IPS DF 19.7 (cell line): Measurements from ENCODE around the gene MTRR.
"Not testable (repeated sequence)": the region's sequence is repeated elsewhere in the genome, so short reads cannot be mapped to it uniquely, and the experiment has no call there.

Experiments used
- DNase-seq: peaks from one replicate; pipeline ENCODE4 v3.0.0-alpha.2; 2013; ENCODE audit warnings: low read depth, low spot score

MTRR gene

DNA sequence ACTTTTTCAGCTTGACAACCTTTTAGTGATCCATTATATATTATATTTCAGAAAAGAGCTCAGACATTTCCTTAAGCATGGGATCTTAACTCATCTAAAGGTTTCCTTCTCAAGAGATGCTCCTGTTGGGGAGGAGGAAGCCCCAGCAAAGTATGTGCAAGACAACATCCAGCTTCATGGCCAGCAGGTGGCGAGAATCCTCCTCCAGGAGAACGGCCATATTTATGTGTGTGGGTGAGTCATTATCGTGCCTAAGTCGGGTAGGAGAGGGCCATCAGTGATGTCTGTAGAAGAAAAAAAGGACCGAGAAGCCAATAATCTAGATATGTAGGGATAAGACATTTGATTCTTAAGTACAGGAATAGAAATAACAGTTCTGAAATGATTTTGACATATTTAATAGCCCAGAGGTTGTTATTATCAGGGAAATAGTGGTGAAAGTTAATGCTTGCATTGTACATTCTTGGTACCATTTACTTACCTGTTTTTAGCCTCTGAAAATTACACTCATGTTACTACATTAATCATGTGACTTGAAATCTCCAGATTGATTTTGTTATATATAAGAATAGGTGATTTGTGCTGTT is 28.2 kb downstream of the MTRR start:
- no peak for DNase-seq

DNA sequence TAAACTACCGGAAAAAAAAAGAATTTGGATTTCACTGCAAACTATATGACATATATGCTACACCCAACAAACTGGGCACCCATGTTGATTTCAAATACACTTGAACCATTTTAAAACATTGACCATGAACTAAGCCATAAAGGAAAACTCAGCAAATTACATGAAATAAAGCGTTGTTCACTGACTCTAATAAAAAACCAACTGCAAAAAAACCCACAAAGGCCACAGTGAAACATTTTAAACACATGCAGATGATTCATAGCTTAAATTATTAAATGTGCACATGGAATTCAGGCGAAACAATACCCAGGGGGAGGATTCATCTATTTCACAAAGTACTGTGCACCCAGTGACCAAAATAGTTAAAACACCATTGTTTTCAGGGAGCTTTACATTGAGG is 33.3 kb downstream of the MTRR start:
- no peak for DNase-seq

DNA sequence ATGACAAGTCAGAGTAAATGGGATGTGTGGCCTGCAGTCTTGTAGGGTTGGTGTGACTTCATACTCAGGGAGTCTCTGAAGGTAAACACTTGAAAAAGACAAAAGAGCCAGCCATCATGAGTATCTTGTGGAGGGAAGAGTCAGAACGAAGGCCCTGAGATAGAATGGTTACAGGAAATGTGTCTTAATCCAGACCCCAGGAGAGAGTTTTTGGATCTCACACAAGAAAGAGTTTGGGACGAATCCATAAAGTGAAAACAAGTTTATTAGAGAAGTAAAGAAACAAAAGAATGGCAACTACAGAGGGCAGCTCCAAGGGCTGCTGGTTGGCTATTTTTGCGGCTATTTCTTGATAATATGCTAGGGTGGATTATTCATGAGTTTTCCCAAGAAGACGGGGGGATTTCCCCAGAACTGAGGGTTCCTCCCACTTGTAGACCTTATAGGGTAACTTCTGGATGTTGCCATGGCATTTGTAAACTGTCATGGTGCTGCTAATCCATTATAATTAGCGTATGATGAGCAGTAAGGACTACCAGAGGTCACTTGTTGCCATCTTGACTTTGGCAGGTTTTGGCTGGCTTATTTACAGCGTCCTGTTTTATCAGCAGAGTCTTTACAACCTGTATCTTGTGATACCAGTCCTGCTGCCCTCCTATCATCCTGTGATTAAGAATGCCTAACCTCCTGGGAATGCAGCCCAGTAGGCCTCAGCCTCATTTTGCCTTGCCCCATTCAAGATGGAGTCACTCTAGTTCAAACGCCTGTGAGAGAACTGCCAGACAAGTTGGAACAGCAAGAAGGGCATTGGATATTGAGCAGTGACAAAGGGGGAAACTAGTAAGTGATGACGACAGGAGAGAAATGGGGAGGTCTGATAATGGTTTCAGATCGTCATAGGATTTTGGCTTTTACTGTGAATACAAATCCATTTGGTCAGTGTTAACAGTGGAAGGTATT is 34.0 kb downstream of the MTRR start:
- DNase-seq = no peak

DNA sequence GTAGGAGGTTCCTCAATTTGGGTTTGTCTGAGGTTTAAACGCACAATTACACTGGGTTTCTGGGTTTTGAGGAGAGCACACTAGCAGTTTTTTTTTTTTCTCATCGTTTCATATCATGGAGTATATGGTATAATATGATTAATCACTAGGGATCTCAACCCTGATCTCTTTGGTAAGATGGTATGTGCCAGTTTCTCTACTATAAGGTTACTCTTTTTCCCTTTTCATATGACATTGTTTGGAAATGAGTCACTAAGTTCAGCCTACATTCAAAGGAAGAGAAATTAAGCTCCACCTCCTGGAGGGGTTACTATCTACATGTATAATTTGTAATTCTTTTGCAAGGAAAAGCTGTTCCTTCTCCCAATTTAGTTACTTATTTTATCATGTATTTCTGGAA is 35.2 kb downstream of the MTRR start:
- DNase-seq = no peak

DNA sequence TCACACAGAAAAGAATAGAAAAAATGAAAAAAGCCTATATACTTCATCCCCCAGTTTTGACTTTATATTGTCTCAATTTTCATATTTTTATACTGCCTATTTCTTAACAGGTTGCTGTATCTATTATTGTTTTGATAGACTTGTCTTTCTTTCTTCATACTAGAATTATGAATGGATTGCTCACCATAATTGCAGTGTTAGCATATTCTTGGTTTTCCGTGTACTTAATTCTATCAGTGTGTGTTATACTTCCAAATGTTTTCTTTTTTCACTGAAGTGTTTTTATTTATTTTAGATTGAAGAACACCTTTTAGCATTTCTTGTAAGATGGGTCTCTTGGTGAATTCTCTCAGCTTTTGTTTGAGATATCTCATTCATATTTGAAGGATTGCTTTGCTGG is 38.7 kb downstream of the MTRR start:
- DNase-seq = no peak

DNA sequence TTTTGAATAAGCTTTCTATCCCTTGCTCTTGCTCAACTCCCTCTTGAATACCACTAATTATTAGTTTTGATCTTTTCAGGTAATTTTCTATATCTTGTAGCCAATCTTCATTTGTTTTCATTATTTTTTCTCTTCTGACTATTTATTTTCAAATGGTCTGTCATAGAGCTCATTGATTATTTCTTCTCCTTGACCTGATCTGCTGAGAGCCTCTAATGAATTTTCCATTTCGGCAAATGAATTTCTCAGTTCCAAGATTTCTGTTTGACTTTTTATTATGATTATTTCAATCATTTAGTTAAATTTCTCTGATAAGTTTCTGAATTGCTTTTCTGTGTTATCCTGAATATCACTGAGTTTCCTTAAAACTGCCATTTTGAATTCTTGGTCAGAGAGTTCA is 39.4 kb downstream of the MTRR start:
- DNase-seq = no peak

DNA sequence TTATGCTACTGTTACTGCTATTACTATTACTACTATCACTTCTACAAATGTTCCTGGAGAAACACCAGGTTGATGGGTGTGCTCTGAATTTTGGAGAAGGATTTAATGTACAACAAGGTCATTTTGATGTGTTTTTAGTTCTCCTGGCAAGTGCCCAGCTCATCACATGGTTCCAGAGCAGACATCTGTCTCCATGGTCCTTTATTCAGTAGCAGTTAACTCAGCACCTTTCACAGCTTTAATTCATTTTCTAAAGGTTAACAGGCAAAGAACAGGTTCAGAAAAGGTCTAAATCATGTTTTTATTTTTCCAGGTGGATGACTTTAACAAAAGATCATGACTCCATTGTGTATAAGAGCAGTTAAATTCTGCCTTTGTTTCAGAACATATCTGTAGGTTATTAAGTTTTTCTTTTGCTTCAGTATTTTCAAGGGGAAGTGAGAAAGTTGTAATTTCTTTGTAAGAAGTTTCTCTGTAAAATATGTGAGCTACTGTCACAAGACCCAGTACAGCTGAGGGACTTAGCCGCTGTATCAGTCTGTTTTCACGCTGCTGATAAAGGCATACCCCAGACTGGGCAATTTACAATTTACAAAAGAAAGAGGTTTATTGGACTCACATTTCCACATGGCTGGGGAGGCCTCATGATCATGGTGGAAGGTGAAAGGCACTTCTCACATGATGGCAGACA is 41.9 kb downstream of the MTRR start:
- no peak for DNase-seq

DNA sequence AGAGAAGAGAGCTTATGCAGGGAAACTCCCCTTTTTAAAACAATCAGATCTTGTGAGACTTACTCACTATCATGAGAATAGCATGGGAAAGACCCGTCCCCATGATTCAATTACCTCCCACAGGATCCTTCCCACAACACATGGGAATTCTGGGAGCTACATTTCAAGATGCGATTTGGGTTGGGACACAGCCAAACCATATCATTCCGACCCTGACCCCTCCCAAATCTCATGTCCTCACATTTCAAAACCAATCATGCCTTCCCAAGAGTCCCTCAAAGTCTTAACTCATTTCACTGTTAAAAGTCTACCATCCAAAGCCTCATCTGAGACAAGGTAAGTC is 42.5 kb downstream of the MTRR start:
- DNase-seq = not testable (repeated sequence)

DNA sequence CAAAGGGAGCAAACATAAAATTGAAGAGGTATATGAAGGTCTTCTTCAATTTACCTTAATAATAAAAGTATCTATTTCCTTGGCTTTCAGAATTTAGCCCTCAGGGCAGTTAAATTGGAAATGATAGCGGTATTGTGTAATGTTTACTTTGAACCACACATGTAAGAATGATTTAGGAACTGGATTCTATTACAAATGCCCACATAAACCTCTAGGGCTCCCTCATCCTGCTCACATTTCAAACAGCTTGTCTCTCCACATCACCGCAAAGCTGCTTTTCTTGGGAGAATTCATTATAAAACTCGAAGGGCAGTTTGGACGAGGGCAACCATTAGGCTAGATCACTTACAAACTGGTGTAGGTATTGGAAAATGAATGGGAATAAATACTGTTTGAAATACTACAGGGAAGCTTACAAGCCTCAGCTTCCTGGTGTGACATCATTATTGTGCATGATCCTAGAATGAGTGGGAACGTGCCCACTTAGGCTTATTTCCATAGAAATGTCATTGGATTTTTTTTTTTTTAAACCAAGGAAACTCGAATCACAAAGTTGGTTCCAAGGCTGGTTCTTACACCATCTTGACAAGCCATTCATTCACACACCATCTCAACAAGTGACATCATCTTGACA is 47.3 kb downstream of the MTRR start:
- no peak for DNase-seq

DNA sequence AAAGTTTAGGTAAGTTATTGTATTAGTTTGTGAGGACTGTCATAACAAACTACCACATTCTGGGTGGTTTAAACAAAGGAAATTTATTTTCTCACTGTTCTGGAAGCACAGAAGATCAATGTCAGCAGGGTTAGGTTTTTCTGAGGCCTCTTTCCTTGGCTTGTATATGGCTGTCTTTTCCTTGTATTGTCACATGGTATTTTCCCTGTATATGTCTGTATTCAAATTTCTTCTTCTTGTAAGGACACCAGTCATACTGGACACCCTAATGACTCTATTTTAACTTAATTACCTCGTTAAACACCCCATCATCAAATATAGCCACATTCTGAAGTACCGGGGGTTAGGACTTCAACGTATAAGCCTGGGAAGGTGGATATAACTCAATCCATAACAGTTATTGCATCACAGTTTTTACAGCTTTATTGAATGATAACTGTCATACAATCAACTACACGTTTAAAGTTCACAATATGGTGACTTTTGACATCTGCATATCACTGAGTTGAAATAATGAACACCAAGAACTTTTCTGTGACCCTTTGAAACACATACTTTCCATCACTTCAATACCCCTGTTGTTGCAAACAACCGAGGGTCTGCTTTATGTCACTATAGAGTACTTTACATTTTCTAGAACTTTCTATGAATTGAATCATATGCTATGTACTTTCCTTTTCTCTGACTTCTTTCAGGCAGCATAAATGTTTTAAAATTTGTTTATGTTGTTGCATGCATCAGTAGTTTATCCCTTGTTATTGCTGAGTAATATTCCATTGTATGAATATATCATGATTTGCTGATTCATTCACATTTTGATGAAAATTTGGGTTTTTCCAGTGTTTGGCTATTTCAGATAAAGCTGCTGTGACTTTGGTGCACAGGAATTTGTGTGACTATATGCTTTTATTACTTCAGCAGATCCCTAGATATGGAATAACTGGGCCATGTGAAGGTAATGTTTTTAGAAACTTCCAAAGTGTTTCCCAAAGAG is 48.5 kb downstream of the MTRR start:
- DNase-seq = no peak

DNA sequence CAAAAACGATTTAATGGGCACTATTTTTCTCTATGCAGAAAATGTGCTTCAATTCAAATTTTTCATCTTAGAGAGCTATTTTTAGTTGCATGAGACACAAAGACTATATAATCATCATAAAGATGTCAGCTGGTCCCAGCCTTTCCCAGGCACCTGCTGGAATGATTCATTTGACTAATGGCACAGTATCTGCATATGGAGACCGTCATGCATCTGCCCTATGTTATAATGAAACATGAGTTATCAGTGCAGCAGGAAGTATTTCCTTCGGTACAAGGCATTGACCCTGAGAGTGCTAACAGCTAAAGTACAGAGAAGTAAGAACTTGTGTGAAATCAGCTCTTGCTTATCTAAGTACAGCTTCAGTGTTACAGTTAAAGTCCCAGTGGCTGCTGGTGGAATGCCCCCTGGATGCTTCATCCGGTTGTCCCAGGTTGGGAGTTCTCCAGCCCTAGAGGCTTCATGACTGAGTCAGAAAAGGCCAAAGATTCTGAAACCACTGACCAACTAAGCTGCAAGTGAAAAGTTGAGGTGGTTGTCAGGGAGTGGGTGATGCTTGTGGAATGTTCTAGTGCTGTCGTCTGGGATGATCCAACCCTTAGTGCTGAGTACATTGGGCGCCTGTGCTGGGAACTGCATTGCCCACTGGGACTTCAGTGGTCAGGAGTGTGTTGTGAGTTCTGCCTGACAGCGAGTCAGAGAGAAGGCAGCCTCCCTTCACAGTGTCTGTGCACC is 57.2 kb downstream of the MTRR start:
- no peak for DNase-seq

DNA sequence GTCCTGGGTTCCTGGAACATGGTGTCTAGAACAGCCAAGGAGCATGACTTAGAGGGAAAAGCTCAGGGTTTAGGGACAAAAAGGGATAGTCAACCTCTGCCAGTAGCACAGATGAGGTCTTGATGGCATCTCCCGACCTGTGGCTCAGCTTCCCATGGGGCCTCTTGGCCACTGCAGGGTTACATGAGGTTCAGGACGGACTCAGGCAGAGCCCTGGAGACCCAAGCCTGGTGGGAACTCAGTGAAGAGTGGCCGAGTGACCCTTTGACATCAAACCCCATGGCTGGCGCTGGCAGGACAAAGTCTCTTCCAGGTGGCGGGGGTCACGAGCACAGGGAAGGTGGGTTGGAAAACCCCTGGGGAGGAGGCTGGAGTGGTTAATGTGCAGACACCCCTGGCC is 57.8 kb downstream of the MTRR start:
- no peak for DNase-seq

DNA sequence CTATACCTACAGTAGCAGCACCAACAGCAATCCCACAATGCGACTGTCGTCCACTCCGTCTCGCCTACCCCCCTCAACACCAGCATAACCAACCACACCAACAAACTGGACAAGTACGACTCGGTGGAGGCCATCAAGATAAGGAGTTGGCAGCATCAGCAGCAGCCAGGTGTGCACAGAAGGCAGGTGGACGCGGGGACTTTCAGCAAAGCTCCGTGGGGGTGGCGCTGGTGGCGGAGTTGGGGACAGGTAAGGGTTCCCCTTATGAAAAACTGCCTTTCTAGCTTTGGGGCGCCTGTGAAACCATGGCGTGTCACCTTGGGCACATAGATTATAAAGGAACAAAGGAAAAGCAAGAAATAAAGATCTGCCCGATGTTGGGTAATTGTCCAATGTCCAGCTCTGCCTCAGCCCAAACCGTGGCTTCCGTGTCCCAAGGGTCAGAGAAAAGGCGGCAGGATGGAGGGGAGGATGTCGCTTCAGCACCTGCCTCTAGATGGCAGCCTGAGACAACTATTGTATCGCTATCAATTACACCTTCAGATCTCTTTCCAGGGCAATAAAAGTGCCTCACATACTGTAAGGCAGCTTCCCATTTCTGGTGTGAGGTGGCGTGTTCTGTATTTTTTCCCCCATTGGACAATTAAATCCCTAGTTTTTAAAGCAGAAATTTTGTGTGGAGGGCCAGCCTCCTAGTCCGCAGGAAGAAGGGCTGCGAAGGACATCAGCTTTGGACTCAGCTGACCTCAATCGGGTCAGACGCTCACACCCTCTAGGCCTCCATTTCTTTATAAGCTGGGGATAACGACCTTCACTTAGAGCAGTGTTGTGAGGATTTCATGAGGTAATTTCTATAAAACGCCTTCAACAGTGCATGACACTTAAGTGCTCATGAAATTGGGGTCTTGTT is 58.8 kb downstream of the MTRR start:
- DNase-seq = no peak

DNA sequence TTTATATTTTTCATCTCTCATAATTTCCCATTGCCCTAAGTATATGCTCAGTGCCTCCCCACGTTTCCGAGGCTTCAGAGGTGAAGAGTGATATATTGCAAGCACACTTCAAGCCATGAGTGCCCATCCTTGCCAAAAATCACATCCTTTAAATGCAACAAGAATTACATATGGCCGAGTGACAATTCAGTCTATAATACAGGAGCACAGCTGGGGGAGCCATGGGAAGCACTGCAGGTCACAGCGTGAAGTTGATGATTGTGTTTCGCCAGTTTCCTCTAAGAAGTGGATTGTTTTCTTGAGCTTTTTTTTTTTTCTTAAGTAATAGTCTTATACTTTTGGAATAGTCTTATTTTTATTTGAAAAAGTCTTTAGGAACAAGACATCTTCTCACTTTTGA is 61.1 kb downstream of the MTRR start:
- DNase-seq = no peak

DNA sequence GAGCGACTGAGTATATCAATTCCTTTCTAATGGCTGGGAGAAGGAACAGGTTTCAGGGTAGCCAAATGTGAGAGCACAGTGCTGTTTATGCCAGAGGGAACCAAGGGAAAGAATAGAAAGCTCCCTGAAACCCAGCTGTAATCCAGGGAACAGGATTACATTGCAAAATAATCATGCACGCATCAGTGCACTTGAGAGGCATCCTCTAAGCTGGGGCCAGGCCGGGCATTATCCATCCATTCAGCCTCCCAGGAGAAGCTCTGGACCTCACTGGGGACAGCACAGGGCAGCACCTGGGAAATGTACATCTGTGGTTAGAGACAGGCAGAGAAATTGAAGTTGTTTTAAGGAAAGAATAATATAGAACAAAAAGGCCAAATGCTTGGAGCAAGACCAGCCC is 72.7 kb downstream of the MTRR start:
- no peak for DNase-seq

DNA sequence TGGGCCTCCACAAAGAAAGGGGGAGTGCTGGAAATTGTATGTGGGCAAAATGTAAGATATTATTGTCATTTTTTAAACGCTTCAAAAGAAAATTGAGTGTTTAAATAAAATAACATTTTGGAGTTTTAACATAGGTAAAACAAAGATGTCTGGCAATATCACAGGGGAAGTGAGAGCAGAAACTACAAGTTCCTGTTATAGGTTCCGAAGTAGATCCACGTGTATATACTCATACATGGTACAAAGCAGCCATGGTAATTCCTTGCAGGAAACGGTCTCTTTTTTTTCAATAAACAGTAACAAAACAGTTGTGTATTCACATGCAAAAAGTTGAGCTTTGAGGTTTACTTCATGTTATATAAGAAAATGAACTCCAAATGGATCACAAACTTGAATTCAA is 78.4 kb downstream of the MTRR start:
- no peak for DNase-seq
